Measurements from ENCODE around the gene FOXF1. TPM values are rescaled to one million over a fixed set of nuclear protein-coding genes. Genes with fewer than 3 reads are reported as not detected.

FOXF1 gene
- total RNA-seq, 2 donors from 2014 or later, result not detected

DNA sequence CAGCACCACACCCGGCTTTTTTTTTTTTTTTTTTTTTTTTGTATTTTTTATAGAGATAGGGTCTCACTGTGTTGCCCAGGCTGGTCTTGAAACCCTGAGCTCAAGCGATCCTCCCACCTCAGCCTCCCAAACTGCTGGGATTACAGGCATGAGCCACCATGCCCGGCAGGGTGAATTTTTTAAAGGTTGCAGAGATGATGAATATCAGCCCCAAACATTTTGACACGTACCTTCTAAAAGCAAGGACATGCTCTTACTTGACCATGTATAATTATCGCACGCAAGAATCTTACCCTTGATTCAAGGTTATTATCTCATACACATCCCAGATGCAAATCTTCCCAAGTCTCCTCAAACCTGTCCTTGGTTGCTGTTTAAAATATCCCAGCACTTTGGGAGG lies 52.0 kb downstream of the FOXF1 start:
- Histone ChIP-seq H3K9ac (ENCODE audit: extremely low read depth, low read length, poor library complexity, severe bottlenecking) (no peak overlapping the region), H3K9me3 (ENCODE audit: control insufficient read depth, low read length) (no peaks in the 10 kb centered on the region), H3K36me3 (ENCODE audit: control insufficient read depth, insufficient read depth, low read length) (no peaks in the 10 kb centered on the region), H3K4me3 (ENCODE audit: low read length) (no peak overlapping the region), H3K27ac (ENCODE audit: low read depth, low read length) (no peak overlapping the region), H3K4me1 (ENCODE audit: control insufficient read depth, insufficient read depth, low read length) (no peaks in the 10 kb centered on the region), H3K27me3 (ENCODE audit: control insufficient read depth, insufficient read depth, low read length, poor library complexity, severe bottlenecking) (peaks cover 56% of the 10 kb centered on the region)
- WGBS, 2 experiments (ENCODE audit: insufficient coverage in 1 of 2, insufficient read length in 1 of 2), result 77 to 78% methylated on average over 5 of the region's 6 CpGs
- H3K36me3 Mint-ChIP-seq (ENCODE audit: low read depth), result no peaks in the 10 kb centered on the region
- peaks cover 54% of the 10 kb centered on the region for H3K27me3 Mint-ChIP-seq (ENCODE audit: insufficient read depth)
- DNase-seq, result no peak
- H3K4me1 Mint-ChIP-seq, result peaks cover 13% of the 10 kb centered on the region
- no peak overlapping the region for H3K4me3 Mint-ChIP-seq
- TF ChIP-seq, protein P1, sequence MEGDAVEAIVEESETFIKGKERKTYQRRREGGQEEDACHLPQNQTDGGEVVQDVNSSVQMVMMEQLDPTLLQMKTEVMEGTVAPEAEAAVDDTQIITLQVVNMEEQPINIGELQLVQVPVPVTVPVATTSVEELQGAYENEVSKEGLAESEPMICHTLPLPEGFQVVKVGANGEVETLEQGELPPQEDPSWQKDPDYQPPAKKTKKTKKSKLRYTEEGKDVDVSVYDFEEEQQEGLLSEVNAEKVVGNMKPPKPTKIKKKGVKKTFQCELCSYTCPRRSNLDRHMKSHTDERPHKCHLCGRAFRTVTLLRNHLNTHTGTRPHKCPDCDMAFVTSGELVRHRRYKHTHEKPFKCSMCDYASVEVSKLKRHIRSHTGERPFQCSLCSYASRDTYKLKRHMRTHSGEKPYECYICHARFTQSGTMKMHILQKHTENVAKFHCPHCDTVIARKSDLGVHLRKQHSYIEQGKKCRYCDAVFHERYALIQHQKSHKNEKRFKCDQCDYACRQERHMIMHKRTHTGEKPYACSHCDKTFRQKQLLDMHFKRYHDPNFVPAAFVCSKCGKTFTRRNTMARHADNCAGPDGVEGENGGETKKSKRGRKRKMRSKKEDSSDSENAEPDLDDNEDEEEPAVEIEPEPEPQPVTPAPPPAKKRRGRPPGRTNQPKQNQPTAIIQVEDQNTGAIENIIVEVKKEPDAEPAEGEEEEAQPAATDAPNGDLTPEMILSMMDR (conservative IDR thresholded peaks at IDR 0.05), result no peak
- H3K27ac Mint-ChIP-seq, result no peak overlapping the region
- H3K9me3 Mint-ChIP-seq, result peaks cover 2% of the 10 kb centered on the region

GRCh38 chr16:86563469-86564345 lies 53.4 kb downstream of the FOXF1 start:
- H3K27me3 Mint-ChIP-seq (ENCODE audit: insufficient read depth), result peaks cover 60% of the 10 kb centered on the region
- no peak overlapping the region for H3K27ac Mint-ChIP-seq
- peaks cover 2% of the 10 kb centered on the region for H3K9me3 Mint-ChIP-seq

More at GRCh38 chr16:86563469-86564345, 53.4 kb downstream of the FOXF1 start:
- H3K36me3 ChIP-seq (ENCODE audit: control insufficient read depth, insufficient read depth, low read length), result no peaks in the 10 kb centered on the region
- H3K27ac ChIP-seq (ENCODE audit: low read depth, low read length), result no peak overlapping the region
- no peak overlapping the region for H3K9ac ChIP-seq (ENCODE audit: extremely low read depth, low read length, poor library complexity, severe bottlenecking)
- H3K27me3 ChIP-seq (ENCODE audit: control insufficient read depth, insufficient read depth, low read length, poor library complexity, severe bottlenecking), result peaks cover 62% of the 10 kb centered on the region
- WGBS, 2 experiments (ENCODE audit: insufficient coverage in 1 of 2, insufficient read length in 1 of 2), result 2 to 3% methylated on average over 25 to 41 of the region's 41 CpGs
- H3K36me3 Mint-ChIP-seq (ENCODE audit: low read depth), result no peaks in the 10 kb centered on the region
- H3K4me3 ChIP-seq (ENCODE audit: low read length), result peak overlapping the region; percentile 66
- peak; percentile 97 for DNase-seq
- H3K4me1 ChIP-seq (ENCODE audit: control insufficient read depth, insufficient read depth, low read length), result no peaks in the 10 kb centered on the region
- H3K9me3 ChIP-seq (ENCODE audit: control insufficient read depth, low read length), result no peaks in the 10 kb centered on the region
- TF ChIP-seq, protein P1 (conservative IDR thresholded peaks at IDR 0.05), result peak; percentile 100
- peaks cover 13% of the 10 kb centered on the region for H3K4me1 Mint-ChIP-seq
- H3K4me3 Mint-ChIP-seq, result peak overlapping the region; percentile 41

Other genes with a start within 250 kb of the FOXF1 start
- 10 to 100 TPM; 15.0 to 25.8 TPM for gene MTHFSD, start 44.7 kb downstream of the FOXF1 start, total RNA-seq
- under 1 TPM in 1 of 2 donors, not detected in 1; 0.20 TPM for gene FOXC2, start 56.3 kb downstream of the FOXF1 start, total RNA-seq
- under 1 TPM in 1 of 2 donors, not detected in 1; 0.37 TPM for gene FOXL1, start 68.0 kb downstream of the FOXF1 start, total RNA-seq

Measured in endodermal cell (in vitro differentiated cells).